ENCODE results near the gene MEOX1. TPM values are rescaled to one million over a fixed set of nuclear protein-coding genes. Genes with fewer than 3 reads are reported as not detected.

The MEOX1 gene
- total RNA-seq, 1 experiment from 2014 or later: 0.21 TPM

GRCh38 chr17:43636426-43636825 is 25.3 kb downstream of the MEOX1 start:
- TF ChIP-seq POLR2AphosphoS5 (IDR thresholded peaks at IDR 0.05; ENCODE audit: low read depth, low read length) (no peak), REST (IDR thresholded peaks at IDR 0.05; ENCODE audit: insufficient read depth in 1 of 2, low read depth in 2 of 2, low read length in 1 of 2) (no peak), CTCF (IDR thresholded peaks at IDR 0.05) (no peak), TCF7L2 (IDR thresholded peaks at IDR 0.05; ENCODE audit: low read depth, low read length) (no peak), SIN3A (IDR thresholded peaks at IDR 0.05; ENCODE audit: borderline replicate concordance, insufficient read depth, low read depth, low read length) (no peak)
- CTCF ChIA-PET: no interaction called here
- Histone ChIP-seq H3K27ac (ENCODE audit: low read length) (no peak overlapping the region), H3K27me3 (ENCODE audit: control insufficient read depth, insufficient read depth, low read length) (no peaks in the 10 kb centered on the region), H3K4me1 (ENCODE audit: control insufficient read depth, insufficient read depth, low read length) (no peaks in the 10 kb centered on the region), H3K9me3 (ENCODE audit: control insufficient read depth, insufficient read depth, low read depth, low read length) (no peaks in the 10 kb centered on the region), H3K36me3 (ENCODE audit: control insufficient read depth, insufficient read depth, low read length) (no peaks in the 10 kb centered on the region), H3K4me3 (ENCODE audit: low read depth in 2 of 2, low read length in 2 of 2) (no peak overlapping the region)
- no TSS peak for BruUV-seq (replicated peaks)
- intact Hi-C loops (cut with micrococcal nuclease; ENCODE audit: unreplicated experiment) (no loop called here), in situ Hi-C loops (cut with HindIII; ENCODE audit: low pct_unique_long_range_greater_than_20kb, low sequenced_read_pairs) (no loop called here)
- ATAC-seq (no peak), DNase-seq (ENCODE audit: low read depth, low spot score) (no peak)
- POLR2A ChIA-PET: no interaction called here

- intact Hi-C loops (cut with micrococcal nuclease; ENCODE audit: unreplicated experiment) (no loop called here), in situ Hi-C loops (cut with HindIII; ENCODE audit: low pct_unique_long_range_greater_than_20kb, low sequenced_read_pairs) (no loop called here)
- no TSS peak for BruUV-seq (replicated peaks)
- H3K4me1 ChIP-seq (ENCODE audit: control insufficient read depth, insufficient read depth, low read length): no peaks in the 10 kb centered on the region
- ATAC-seq (no peak), DNase-seq (ENCODE audit: low read depth, low spot score) (no peak)
- H3K27me3 ChIP-seq (ENCODE audit: control insufficient read depth, insufficient read depth, low read length): no peaks in the 10 kb centered on the region
- H3K9me3 ChIP-seq (ENCODE audit: control insufficient read depth, insufficient read depth, low read depth, low read length): no peaks in the 10 kb centered on the region
- no peak overlapping the region for H3K4me3 ChIP-seq (ENCODE audit: low read depth in 2 of 2, low read length in 2 of 2)
- ChIA-PET CTCF (interaction anchor here (0.6 kb wide), 1 partner anchor 480 kb away, joined by 8 read pairs; no protein-coding TSS in a partner anchor), POLR2A (interaction anchor here (0.6 kb wide), 2 partner anchors 41 to 55 kb away, joined by 3 to 4 read pairs; no protein-coding TSS in a partner anchor)
- no peak overlapping the region for H3K27ac ChIP-seq (ENCODE audit: low read length)
- H3K36me3 ChIP-seq (ENCODE audit: control insufficient read depth, insufficient read depth, low read length): no peaks in the 10 kb centered on the region
- TF ChIP-seq CTCF (IDR thresholded peaks at IDR 0.05) (no peak), SIN3A (IDR thresholded peaks at IDR 0.05; ENCODE audit: borderline replicate concordance, insufficient read depth, low read depth, low read length) (no peak), POLR2AphosphoS5 (IDR thresholded peaks at IDR 0.05; ENCODE audit: low read depth, low read length) (no peak), REST (IDR thresholded peaks at IDR 0.05; ENCODE audit: insufficient read depth in 1 of 2, low read depth in 2 of 2, low read length in 1 of 2) (no peak), TCF7L2 (IDR thresholded peaks at IDR 0.05; ENCODE audit: low read depth, low read length) (no peak)
These were observed 27.1 kb downstream of the MEOX1 start for GRCh38 chr17:43634591-43635125.

Measured in Panc1 (cell line).